HG03442 (cell line): ENCODE data around the gene VGLL4.

ENCODE experiments used
- ATAC-seq: cut with Tn5 transposase; IDR thresholded peaks from one replicate; pipeline ENCODE4 v1.9.1; 2021; ENCODE audit warnings: mild to moderate bottlenecking, moderate library complexity; ENCODE audit not compliant: unreplicated experiment

Gene VGLL4

GRCh38 chr3:11629716-11630115, 14.0 kb downstream of the VGLL4 start:
- no peak for ATAC-seq

GRCh38 chr3:11627612-11628011, 16.1 kb downstream of the VGLL4 start:
- no peak for ATAC-seq

- ATAC-seq = peak; percentile 73
These were observed 17.6 kb downstream of the VGLL4 start for GRCh38 chr3:11626084-11626463.

- no peak for ATAC-seq
These were observed 18.2 kb downstream of the VGLL4 start for GRCh38 chr3:11625376-11626083.

- no peak for ATAC-seq
These were observed 18.9 kb downstream of the VGLL4 start for GRCh38 chr3:11624704-11625375.

- ATAC-seq = peak; percentile 53
These were observed 19.6 kb downstream of the VGLL4 start for GRCh38 chr3:11624161-11624560.

- ATAC-seq = no peak
These were observed 20.8 kb downstream of the VGLL4 start for GRCh38 chr3:11622586-11623550.

- no peak for ATAC-seq
These were observed 22.6 kb downstream of the VGLL4 start for GRCh38 chr3:11621077-11621476.

- ATAC-seq = no peak
These were observed 23.6 kb downstream of the VGLL4 start for GRCh38 chr3:11619946-11620652.

- ATAC-seq = no peak
These were observed 24.3 kb downstream of the VGLL4 start for GRCh38 chr3:11619461-11619860.

- no peak for ATAC-seq
These were observed 24.8 kb downstream of the VGLL4 start for GRCh38 chr3:11618904-11619303.

GRCh38 chr3:11616551-11616950, 27.2 kb downstream of the VGLL4 start:
- ATAC-seq = no peak

GRCh38 chr3:11613851-11614487, 29.7 kb downstream of the VGLL4 start:
- no peak for ATAC-seq

- no peak for ATAC-seq
These were observed 30.4 kb downstream of the VGLL4 start for GRCh38 chr3:11613319-11613718.

- no peak for ATAC-seq
These were observed 31.1 kb downstream of the VGLL4 start for GRCh38 chr3:11612515-11613188.

GRCh38 chr3:11611341-11611799, 32.3 kb downstream of the VGLL4 start:
- ATAC-seq = no peak

GRCh38 chr3:11610700-11611275, 32.9 kb downstream of the VGLL4 start:
- no peak for ATAC-seq

- no peak for ATAC-seq
These were observed 33.6 kb downstream of the VGLL4 start for GRCh38 chr3:11610044-11610671.

- no peak for ATAC-seq
These were observed 34.2 kb downstream of the VGLL4 start for GRCh38 chr3:11609481-11609880.
